Activated naive CD4-positive, alpha-beta T cell treated with anti-CD3 and anti-CD28 coated beads, Interleukin-2, amount 50 U/mL, for 72 hours (primary cell): ENCODE data around the gene RAP1GDS1. TPM values are rescaled to one million over a fixed set of nuclear protein-coding genes. Genes with fewer than 3 reads are reported as not detected.
A peak's percentile ranks its signal among the peaks of the same experiment; 100 is the strongest.

Experiments
- ATAC-seq, 2 donors: fragments of 150-1000 bp; cut with Tn5 transposase; 2 replicates each; pipeline ENCODE4 v1.10.0; 2021; ENCODE audit warnings: mild to moderate bottlenecking in 2 of 2, moderate library complexity in 2 of 2
- DNase-seq, 2 donors: peaks; one replicate each; pipeline ENCODE4 v3.0.0; 2021 to 2022; ENCODE audit warnings: low spot score in 2 of 2
- H3K27ac Mint-ChIP-seq, 2 donors: one replicate each; pipeline ENCODE4 v1.8.0; 2022; ENCODE audit warnings: mild to moderate bottlenecking in 2 of 2, mixed read lengths in 2 of 2
- H3K36me3 Mint-ChIP-seq, 2 donors: one replicate each; pipeline ENCODE4 v1.8.0; 2022; ENCODE audit warnings: mixed read lengths in 2 of 2
- H3K9me3 Mint-ChIP-seq, 2 donors: one replicate each; pipeline ENCODE4 v1.8.0; 2022; ENCODE audit warnings: mixed read lengths in 2 of 2
- total RNA-seq, 2 donors: library from RNA; stranded (reverse); gene quantifications; one replicate each; pipeline ENCODE4 v1.2.3, GENCODE V29; 2022

Gene RAP1GDS1, protein sequence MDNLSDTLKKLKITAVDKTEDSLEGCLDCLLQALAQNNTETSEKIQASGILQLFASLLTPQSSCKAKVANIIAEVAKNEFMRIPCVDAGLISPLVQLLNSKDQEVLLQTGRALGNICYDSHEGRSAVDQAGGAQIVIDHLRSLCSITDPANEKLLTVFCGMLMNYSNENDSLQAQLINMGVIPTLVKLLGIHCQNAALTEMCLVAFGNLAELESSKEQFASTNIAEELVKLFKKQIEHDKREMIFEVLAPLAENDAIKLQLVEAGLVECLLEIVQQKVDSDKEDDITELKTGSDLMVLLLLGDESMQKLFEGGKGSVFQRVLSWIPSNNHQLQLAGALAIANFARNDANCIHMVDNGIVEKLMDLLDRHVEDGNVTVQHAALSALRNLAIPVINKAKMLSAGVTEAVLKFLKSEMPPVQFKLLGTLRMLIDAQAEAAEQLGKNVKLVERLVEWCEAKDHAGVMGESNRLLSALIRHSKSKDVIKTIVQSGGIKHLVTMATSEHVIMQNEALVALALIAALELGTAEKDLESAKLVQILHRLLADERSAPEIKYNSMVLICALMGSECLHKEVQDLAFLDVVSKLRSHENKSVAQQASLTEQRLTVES
- 10 to 100 TPM; 41.0 to 58.7 TPM for total RNA-seq

DNA sequence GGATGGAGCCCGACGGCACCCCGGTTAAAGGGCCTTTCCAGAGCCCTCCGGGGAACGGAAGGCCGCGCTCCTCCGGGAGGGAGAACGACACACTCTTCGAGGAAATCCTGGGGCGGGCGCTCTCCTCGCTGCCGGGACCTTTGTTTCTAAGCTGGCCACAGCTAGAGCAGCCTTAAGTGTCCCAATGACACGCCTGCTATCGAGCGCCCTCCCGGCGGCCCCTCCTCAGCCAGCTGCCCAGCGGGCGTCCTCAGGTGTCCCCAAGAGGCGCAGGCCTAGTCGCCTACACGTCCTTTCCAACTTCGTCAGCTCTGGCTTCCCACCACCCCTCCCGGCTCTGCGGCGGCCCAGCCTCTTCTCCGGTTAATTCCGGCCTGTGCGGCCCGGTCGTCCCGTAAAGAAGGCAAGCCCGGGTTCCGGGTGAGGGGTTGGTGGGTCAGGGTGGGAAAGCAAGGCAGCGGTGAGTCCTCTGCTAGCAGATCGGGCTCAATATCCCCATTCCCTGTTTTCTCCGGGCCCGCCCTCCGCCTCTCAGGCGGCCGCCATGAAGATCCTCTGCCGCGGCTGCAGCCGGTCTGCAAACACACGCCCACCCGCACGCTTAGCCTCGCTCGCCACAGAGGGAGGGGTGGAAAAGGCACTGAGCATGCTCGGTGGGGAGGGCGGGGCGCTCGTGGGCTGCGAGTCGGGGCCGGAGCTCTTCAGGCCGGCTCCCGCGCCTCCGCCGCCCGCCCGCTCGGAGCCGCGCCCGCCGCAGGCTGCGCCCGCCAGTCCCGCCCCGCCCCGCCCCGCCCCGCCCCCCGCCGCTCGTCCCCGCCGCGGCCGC is at the start of gene RAP1GDS1:
RAP1GDS1 (plus strand) TSS at position 806 of the 826 bp plus-strand sequence. CDS start 182 bp downstream, outside the sequence.
- DNase-seq (peak; percentile 90 to 92), ATAC-seq (peak; percentile 85 to 91)
- Mint-ChIP-seq H3K36me3 (peaks cover 14 to 20% of the 10 kb centered on the region in 2 donors), H3K27ac (peak within 1 kb of the TSS; percentile 94), H3K9me3 (no peaks in the 10 kb centered on the region)

DNA sequence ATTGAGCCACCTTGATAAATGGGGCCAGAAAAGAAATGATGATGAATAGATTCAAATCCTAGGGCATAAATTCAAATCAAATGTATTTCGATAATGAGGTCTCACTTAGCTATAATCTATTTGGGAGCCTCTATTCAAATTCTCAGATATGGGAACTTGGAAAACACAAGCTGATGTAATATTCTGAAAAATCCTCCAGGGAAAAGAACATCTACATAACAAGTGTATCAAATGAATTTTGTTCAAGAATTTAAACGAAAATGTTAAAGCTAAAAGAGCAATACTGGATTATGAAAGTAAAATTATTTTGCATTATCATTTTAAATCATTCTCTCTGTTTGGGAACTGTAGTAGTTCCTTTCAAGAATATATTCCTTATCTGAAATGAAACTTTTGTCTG is 38.9 kb upstream of the RAP1GDS1 start:
- Mint-ChIP-seq H3K9me3 (no peaks in the 10 kb centered on the region), H3K27ac (no peak overlapping the region), H3K36me3 (no peaks in the 10 kb centered on the region)
- no peak for DNase-seq
- ATAC-seq: no peak

DNA sequence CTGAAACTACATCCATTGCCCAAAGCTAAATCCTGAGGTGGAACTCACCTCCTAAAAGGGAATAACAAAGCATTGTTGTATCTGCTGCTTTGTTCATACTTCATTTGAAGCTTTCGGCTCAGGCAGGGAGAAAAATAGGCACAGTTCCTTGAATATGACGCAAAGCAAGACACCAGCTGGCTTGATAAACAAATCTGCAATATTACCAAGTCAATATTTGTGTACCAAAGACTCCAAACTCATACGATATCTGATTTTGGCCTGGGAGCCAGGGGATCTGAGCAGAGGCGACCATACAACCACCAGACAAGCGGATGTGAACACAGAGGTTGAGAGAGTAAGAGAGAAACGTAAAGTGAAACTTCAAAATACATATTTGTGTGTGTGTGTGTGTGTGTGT is 34.8 kb upstream of the RAP1GDS1 start:
- ATAC-seq (no peak), DNase-seq (no peak)
- no peaks in the 10 kb centered on the region for H3K9me3 Mint-ChIP-seq
- H3K27ac Mint-ChIP-seq: no peak overlapping the region
- H3K36me3 Mint-ChIP-seq: no peaks in the 10 kb centered on the region

DNA sequence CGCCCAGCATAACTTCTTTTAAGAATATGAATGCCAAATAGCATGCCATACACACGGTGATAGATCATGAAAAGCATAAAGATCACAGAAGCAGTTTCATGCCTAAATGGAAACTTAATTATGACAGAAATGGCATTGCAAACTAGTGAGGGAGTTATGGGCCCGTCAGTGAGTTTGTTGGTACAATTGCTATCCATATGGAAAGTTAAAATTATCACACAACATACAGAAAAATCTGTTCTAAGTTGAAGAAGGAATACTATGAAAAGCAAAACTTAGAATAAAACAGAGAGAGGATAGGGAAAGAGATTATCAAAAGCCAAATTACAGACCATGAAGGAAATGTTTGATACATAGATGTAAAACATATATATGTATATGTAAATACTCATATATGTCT is 30.2 kb upstream of the RAP1GDS1 start:
- ATAC-seq (no peak), DNase-seq (no peak)
- Mint-ChIP-seq H3K9me3 (no peaks in the 10 kb centered on the region), H3K36me3 (no peaks in the 10 kb centered on the region), H3K27ac (no peak overlapping the region)

DNA sequence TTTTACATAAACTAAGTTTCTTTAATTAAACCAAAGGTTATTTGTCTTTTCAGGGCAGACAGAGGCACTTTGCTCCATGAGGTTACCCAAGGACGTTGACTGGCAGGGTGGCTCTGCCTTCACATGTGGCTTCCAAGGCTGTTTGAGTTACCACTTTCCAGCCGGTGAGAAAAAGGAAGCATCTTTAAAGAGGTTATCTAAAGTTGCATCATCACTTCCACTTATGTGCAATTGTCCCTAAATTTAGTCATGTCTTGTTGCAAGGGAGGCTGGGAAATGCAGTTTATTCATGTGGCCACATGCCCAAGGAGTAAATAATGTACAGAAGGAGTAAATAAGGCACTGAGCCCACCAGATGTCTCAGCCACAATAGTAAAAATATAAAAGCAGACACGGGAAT is 29.0 kb upstream of the RAP1GDS1 start:
- Mint-ChIP-seq H3K36me3 (no peaks in the 10 kb centered on the region), H3K27ac (no peak overlapping the region), H3K9me3 (no peaks in the 10 kb centered on the region)
- ATAC-seq (no peak), DNase-seq (no peak)

DNA sequence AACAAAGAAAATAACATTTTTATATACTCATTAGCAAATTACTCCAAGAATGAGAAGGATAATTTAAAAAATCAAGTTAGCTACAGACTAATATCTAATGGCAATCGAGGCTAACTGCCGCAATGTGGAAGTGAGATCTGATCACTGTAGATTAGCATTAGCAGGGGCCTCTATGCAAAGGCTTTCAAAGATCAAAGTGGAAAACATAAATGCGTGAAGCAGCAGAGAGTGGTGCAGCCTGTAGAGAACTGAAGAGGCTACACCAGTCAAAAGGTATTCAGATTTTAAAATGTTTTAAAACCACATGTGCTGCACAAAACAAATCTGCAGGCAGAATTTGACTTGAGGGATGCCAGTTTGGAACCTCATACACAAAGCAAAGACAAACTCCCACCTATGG is 24.0 kb upstream of the RAP1GDS1 start:
- no peak for ATAC-seq
- no peak overlapping the region for H3K27ac Mint-ChIP-seq
- H3K9me3 Mint-ChIP-seq: no peaks in the 10 kb centered on the region
- H3K36me3 Mint-ChIP-seq: no peaks in the 10 kb centered on the region
- no peak for DNase-seq

DNA sequence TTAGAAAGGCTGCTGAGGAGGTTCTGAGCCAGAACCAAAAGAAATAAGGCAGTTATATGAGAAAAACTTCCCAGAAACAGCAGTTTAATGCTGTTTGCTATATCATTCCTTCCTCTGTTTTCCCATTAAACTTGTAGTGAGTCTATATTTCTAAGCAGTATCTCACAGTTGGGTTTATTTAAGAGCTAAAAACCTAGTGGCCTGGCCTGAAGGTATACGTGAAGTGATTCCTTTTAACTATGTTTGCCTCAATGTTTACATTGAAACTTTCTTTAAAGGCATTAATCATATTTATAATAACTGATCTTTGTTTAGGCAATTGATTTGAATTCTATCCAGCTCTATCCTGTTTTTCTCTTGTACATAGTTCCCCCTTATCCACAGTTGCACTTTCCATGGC is 19.1 kb upstream of the RAP1GDS1 start:
- ATAC-seq (no peak), DNase-seq (no peak)
- peaks cover 6% of the 10 kb centered on the region in 2 donors for H3K36me3 Mint-ChIP-seq
- H3K9me3 Mint-ChIP-seq: peaks cover 3 to 5% of the 10 kb centered on the region in 2 donors
- no peak overlapping the region for H3K27ac Mint-ChIP-seq

DNA sequence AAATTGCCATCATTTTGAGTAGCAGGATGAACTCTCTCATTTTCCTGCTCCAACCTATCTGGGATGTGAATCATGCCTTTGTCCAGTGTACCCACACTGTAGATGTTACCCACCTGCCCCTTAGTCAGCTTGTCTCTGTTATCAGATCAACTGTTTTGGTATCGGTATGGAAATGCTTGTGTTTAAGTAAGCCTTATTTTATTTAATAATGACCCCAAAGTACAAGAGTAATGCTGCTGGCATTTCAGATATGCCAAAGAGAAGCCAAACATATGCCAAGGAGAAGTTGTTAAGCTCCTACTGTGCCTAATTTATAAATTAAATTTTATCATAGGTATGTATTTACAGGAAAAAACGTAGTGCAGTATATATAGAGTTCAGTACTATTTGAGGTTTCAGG is 18.6 kb upstream of the RAP1GDS1 start:
- no peak for ATAC-seq
- DNase-seq: no peak
- Mint-ChIP-seq H3K36me3 (peaks cover 6% of the 10 kb centered on the region in 2 donors), H3K27ac (no peak overlapping the region), H3K9me3 (peaks cover 3 to 5% of the 10 kb centered on the region in 2 donors)

DNA sequence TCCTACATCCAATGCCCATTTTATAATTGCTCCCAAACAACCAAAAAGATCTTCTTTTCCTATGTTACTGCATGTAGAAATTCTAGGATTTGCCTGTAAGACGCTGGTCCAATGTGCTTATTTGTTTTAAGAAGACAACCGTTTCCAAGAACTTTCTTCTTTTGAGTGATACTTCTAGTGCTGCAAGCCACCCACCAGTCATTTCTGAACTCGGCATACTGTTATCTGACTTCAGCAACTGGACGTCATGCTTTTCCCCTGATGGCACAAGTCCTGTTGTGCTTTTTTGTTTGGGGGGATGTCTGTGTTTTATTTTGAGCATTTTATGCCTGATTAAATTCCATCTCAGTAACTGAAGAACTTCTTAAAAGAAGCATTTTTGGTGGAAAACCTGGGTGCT is 16.0 kb upstream of the RAP1GDS1 start:
- peaks cover 6 to 17% of the 10 kb centered on the region in 2 donors for H3K36me3 Mint-ChIP-seq
- H3K27ac Mint-ChIP-seq: no peak overlapping the region
- no peak for ATAC-seq
- DNase-seq: no peak
- peaks cover 3 to 19% of the 10 kb centered on the region in 2 donors for H3K9me3 Mint-ChIP-seq

DNA sequence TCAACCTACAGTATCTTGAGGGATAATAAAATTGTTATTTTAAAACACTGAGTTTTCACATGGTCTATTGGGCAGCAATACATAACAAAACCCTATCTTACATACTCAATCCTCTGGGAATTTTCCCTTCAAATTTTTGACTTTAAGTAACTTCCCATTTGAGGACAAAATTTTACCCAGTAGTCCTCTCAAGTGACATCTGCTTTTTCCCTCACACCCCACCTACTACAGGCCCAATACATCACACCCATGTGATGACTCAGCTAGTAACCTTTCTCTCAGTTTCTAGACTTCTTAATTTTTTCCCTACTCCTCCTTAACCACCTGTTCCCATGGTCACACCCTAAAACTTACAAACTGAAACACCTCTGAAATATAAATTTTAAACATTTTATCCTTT is 12.2 kb upstream of the RAP1GDS1 start:
- H3K27ac Mint-ChIP-seq: peak overlapping the region in 1 of 2 donors; percentile 2
- DNase-seq (no peak), ATAC-seq (peak; percentile 86 to 98)
- peaks cover 5 to 17% of the 10 kb centered on the region in 2 donors for H3K36me3 Mint-ChIP-seq
- peaks cover 3 to 19% of the 10 kb centered on the region in 2 donors for H3K9me3 Mint-ChIP-seq

DNA sequence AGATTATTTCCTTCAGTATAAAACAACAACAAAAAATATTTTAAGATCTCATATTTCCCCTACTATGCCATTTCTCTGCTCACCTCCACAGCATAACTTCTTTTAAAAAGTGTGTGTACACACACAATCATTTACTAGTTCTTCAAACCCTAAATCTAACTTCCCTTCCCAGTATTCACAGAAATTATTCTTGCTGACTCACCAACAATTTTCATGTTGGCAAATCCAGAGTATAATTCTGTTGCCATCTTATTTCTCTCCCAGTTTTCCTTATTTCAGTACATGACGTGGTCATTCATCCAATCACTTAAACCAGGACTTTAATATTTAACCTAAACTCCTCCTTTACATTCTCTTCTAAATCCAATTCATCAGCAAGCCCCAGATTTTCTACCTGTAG is 11.4 kb upstream of the RAP1GDS1 start:
- peaks cover 0 to 11% of the 10 kb centered on the region in 2 donors for H3K36me3 Mint-ChIP-seq
- H3K9me3 Mint-ChIP-seq: peaks cover 0 to 14% of the 10 kb centered on the region in 2 donors
- no peak for ATAC-seq
- peak overlapping the region in 1 of 2 donors; percentile 2 for H3K27ac Mint-ChIP-seq
- no peak for DNase-seq

DNA sequence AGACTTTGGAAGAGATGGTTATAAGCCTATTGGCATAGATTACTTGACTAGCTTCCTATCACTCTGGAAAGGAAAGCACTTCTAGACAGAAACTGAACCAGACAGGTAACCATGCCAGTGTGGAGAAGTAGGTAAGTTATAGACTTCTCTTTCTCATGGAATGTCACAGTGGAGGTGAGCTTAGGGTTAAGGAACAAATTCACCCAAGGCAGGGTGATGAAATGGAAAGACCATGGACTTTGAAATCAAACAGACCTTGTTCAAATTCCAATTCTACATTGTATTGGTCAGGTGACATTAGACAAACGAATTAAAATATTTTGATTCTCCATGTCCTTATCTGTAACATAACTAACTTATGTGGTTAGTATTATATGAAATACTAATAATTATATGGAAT is 7.7 kb upstream of the RAP1GDS1 start:
- DNase-seq: no peak
- Mint-ChIP-seq H3K27ac (no peak overlapping the region), H3K36me3 (peaks cover 0 to 8% of the 10 kb centered on the region in 2 donors), H3K9me3 (peaks cover 0 to 11% of the 10 kb centered on the region in 2 donors)
- no peak for ATAC-seq

DNA sequence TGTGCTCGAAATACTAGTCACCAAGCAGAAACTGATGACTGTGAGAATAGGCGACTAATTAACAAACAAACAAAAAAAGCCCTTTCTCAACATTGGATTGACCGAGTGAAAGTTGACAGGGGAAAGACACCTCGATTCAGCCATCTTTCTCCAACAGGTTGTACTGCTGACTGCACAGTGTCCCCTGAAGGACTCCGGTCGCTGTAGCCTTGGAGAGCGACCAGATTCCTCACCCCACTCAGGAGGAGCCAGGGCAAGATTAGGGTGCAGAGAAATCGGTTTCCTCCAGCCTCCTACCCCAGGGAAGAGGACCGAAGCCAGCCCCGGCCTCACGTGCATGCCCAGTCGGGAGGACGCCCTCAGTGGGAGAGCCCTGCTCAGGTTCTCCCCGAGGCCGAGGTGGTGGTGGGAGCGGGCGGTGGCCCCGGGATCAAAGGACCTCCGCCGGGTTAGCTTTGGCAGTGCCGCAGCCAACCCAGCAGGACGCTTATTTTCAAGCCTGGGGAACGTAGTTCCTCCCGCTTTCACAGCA is 1.1 kb upstream of the RAP1GDS1 start:
- Mint-ChIP-seq H3K36me3 (peaks cover 14 to 20% of the 10 kb centered on the region in 2 donors), H3K27ac (peak overlapping the region; percentile 94), H3K9me3 (no peaks in the 10 kb centered on the region)
- DNase-seq (peak; percentile 41 to 71), ATAC-seq (peak; percentile 10 to 26)

DNA sequence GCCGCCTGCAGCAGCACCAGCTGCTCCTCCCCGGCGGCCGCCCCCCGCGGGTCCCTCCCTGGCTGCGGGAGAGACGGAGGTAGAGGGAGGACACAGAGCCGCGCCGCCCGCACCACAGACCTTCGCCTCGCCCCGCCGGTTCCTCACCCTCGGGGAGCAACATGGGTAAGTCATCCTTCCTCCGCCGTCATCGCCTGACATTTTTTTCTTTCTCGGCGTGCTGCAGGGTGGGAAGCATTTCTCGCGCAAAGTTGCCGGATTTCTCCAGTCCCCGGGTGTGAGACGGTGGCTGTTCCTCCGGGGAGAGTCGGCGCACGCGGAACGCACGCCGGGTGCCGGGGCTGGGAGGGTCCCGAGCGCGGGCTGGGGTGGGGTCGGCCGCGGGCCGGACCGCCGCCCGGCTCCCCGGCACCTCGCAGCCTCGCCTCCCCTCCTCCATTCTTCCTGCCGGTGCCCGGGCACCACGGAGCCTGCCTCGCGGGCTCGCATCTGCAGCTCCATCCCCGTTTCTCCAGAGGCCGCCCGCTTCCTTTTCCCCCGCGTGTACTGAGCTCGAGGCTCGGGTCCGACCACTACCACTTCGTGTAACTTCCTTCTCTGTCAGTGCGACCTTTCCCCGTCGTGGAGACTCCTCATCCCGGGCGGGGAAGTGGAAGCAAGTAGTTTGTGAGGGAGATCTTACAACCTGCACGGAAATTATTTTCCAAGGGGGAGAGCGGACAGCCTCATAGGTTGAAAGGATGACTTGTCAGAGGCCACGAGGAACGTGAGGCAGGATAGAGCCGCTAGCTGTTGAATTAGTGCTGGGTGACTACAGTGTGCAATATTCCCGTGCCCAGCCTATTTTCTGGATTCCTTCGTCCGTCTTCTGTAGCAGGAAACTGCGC is 464 bp downstream of the RAP1GDS1 start:
- DNase-seq: peak; percentile 33 to 61

DNA sequence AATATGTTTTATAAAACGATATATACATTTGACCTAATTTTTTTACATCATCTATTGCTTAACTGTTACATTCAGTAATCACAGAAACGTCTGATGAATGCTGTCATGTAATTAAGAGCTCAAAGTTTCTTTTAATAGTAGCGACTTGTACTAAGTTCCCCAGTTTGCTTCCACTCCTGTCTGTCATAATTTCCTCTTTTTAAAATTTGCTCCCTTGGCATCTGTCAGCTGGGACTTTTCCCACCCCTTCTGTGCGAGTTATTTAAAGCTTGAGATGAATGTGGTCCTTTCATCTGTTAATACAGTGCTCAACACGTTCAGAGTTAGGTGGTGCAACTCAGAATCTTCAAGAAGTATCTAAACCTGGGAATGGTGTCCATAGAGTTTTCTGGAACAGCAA is 1.2 kb downstream of the RAP1GDS1 start:
- no peak for ATAC-seq
- Mint-ChIP-seq H3K36me3 (peaks cover 17 to 27% of the 10 kb centered on the region in 2 donors), H3K9me3 (no peaks in the 10 kb centered on the region), H3K27ac (peak overlapping the region; percentile 94)
- DNase-seq: no peak

More for the DNA sequence above, 464 bp downstream of the RAP1GDS1 start:
- peak; percentile 11 to 65 for ATAC-seq
- Mint-ChIP-seq H3K27ac (peak overlapping the region; percentile 94), H3K36me3 (peaks cover 14 to 20% of the 10 kb centered on the region in 2 donors), H3K9me3 (no peaks in the 10 kb centered on the region)

DNA sequence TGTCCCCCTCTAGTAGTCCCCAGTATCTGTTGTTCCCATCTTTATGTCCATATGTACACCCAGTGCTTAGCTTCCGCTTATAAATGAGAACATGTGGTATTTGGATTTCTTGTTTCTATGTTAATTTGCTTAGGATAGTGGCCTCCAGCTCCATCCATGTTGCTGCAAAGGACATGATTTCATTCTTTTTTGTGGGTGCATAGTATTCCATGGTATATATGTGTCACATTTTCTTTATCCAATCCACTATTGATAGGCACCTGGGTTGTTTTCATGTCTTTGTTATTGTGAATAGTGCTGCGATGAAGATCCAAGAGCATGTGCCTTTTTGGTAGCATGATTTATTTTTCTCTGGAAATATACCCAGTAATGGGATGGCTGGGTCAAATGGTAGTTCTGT is 6.3 kb downstream of the RAP1GDS1 start:
- peaks cover 11 to 57% of the 10 kb centered on the region in 2 donors for H3K36me3 Mint-ChIP-seq
- ATAC-seq (no peak), DNase-seq (no peak)
- H3K27ac Mint-ChIP-seq: no peak overlapping the region
- peaks cover 0 to 9% of the 10 kb centered on the region in 2 donors for H3K9me3 Mint-ChIP-seq
